Measurements from ENCODE around the gene DHX16.

DNA sequence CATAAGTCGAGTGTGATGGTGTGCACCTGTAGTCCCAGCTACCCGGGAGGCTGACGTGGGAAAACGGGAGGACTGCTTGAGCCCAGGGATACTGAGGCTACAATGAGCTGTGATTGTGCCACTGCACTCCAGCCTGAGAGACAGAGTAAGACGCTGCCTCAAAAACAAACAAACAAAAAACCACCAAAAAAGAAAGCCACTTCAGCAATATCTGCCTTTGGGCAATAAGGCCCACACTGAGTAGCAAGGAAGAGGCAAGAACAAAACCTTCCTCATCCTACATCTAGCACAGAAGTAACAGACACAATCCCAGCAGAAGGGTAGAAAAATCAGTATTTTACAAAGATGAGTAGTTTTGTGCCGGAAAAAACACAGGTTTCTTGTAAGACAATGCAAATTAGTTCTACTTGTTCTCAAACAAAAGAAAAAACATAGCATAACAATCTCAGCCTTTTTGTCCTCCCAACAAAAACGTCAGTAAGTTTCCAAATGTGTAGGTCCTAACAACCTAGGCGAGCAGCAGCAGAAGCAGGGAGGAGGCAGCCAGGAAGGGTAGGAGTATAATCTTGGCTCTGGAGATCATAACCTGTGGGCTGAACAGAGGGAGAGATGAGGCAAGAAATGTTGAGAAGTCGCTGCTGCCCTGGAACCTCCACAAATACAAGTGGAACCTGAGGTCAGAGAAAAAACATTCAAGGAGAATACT lies 61.5 kb downstream of the DHX16 start:
- TF ChIP-seq, protein P1, sequence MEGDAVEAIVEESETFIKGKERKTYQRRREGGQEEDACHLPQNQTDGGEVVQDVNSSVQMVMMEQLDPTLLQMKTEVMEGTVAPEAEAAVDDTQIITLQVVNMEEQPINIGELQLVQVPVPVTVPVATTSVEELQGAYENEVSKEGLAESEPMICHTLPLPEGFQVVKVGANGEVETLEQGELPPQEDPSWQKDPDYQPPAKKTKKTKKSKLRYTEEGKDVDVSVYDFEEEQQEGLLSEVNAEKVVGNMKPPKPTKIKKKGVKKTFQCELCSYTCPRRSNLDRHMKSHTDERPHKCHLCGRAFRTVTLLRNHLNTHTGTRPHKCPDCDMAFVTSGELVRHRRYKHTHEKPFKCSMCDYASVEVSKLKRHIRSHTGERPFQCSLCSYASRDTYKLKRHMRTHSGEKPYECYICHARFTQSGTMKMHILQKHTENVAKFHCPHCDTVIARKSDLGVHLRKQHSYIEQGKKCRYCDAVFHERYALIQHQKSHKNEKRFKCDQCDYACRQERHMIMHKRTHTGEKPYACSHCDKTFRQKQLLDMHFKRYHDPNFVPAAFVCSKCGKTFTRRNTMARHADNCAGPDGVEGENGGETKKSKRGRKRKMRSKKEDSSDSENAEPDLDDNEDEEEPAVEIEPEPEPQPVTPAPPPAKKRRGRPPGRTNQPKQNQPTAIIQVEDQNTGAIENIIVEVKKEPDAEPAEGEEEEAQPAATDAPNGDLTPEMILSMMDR (IDR thresholded peaks at IDR 0.05), result no peak
- TF ChIP-seq EZH2 (IDR thresholded peaks at IDR 0.05) (no peak), EZH2phosphoT487 (IDR thresholded peaks at IDR 0.05) (no peak)

All from neural progenitor cell (in vitro differentiated cells).